ENCODE data around the gene RHBDD3.
A peak's percentile ranks its signal among the peaks of the same experiment; 100 is the strongest.

Gene RHBDD3

GRCh38 chr22:29306175-29306834 lies 38.5 kb upstream of the RHBDD3 start, which contains the start of gene GAS2L1 (continued):
- TF ChIP-seq ZBTB8A (tag by site-specific recombination; IDR thresholded peaks at IDR 0.05) = peak; percentile 50
- TF ChIP-seq ZNF121 (tag by site-specific recombination; IDR thresholded peaks at IDR 0.05) = peak; percentile 46; the same call in 1 of the 2 replicates
- TF ChIP-seq ZNF398 (tag by site-specific recombination; IDR thresholded peaks at IDR 0.05) = 0 out of 2 replicates have a peak, but pooled peaks have one; percentile 5
- peak; percentile 50; the same call in 1 of the 2 replicates for TF ChIP-seq TSHZ1 (tag by site-specific recombination; IDR thresholded peaks at IDR 0.05; ENCODE audit: borderline replicate concordance)
- TF ChIP-seq GLIS2 (tag by site-specific recombination; IDR thresholded peaks at IDR 0.05) = peak; percentile 93
- peak; percentile 53; the same call in 1 of the 2 replicates for TF ChIP-seq ZNF629 (tag by site-specific recombination; IDR thresholded peaks at IDR 0.05)
- 0 out of 2 replicates have a peak, but pooled peaks have one; percentile 17 for TF ChIP-seq OSR2 (tag by site-specific recombination; IDR thresholded peaks at IDR 0.05)
- TF ChIP-seq ZNF24 (tag by site-specific recombination; IDR thresholded peaks at IDR 0.05) = peak; percentile 57
- peak; percentile 84 for TF ChIP-seq SP2 (tag by site-specific recombination; IDR thresholded peaks at IDR 0.05)
- peak; percentile 87 for TF ChIP-seq ZNF341 (tag by site-specific recombination; IDR thresholded peaks at IDR 0.05; ENCODE audit: low read depth)
- no peak for TF ChIP-seq ZFP37 (tag by site-specific recombination; IDR thresholded peaks at IDR 0.05)
- peak; percentile 63; the same call in 1 of the 2 replicates for TF ChIP-seq YY1 (tag by site-specific recombination; IDR thresholded peaks at IDR 0.05)
- TF ChIP-seq KLF8 (tag by site-specific recombination; IDR thresholded peaks at IDR 0.05) = peak; percentile 81
- TF ChIP-seq KLF7 (tag by site-specific recombination; IDR thresholded peaks at IDR 0.05; ENCODE audit: borderline replicate concordance) = peak; percentile 98
- no peak for TF ChIP-seq ZNF610 (tag by site-specific recombination; IDR thresholded peaks at IDR 0.05; ENCODE audit: borderline replicate concordance)
- peak; percentile 71; the same call in 1 of the 2 replicates for TF ChIP-seq ZXDB (tag by site-specific recombination; IDR thresholded peaks at IDR 0.05)
- TF ChIP-seq ZSCAN30 (tag by site-specific recombination; IDR thresholded peaks at IDR 0.05) = peak; percentile 87
- TF ChIP-seq KLF9 (tag by site-specific recombination; IDR thresholded peaks at IDR 0.05; ENCODE audit: low read depth) = peak; percentile 57
- 0 out of 2 replicates have a peak, but pooled peaks have one; percentile 11 for TF ChIP-seq ZNF530 (tag by site-specific recombination; IDR thresholded peaks at IDR 0.05; ENCODE audit: low read depth)
- TF ChIP-seq ZIC2 (tag by site-specific recombination; IDR thresholded peaks at IDR 0.05) = peak; percentile 99
- peak; percentile 85 for TF ChIP-seq CTCF (tag by site-specific recombination; IDR thresholded peaks at IDR 0.05)
- peak; percentile 92 for TF ChIP-seq HIC1 (tag by site-specific recombination; IDR thresholded peaks at IDR 0.05)
- no peak for TF ChIP-seq SETDB1 (IDR thresholded peaks at IDR 0.05; ENCODE audit: insufficient read length, low read length)
- peak; percentile 54; the same call in 1 of the 2 replicates for TF ChIP-seq KLF16 (tag by site-specific recombination; IDR thresholded peaks at IDR 0.05)
- peak; percentile 60 for TF ChIP-seq ZBTB48 (tag by site-specific recombination; IDR thresholded peaks at IDR 0.05)
- 0 out of 2 replicates have a peak, but pooled peaks have one; percentile 56 for TF ChIP-seq YY2 (tag by site-specific recombination; IDR thresholded peaks at IDR 0.05)
- TF ChIP-seq KLF17 (tag by site-specific recombination; IDR thresholded peaks at IDR 0.05) = peak; percentile 84; the same call in 1 of the 2 replicates
- TF ChIP-seq ZNF555 (tag by site-specific recombination; conservative IDR thresholded peaks at IDR 0.05) = no peak
- TF ChIP-seq ZNF48 (tag by site-specific recombination; IDR thresholded peaks at IDR 0.05) = no peak
- no peak for TF ChIP-seq EGR2 (tag by site-specific recombination; IDR thresholded peaks at IDR 0.05; ENCODE audit: low read depth)

Measured in HEK293 (cell line).